HFF-Myc (cell line): ENCODE data around the gene ZNF808.

Experiments
- DNase-seq: peaks from one replicate; pipeline ENCODE4 v3.0.0-alpha.2; 2011; ENCODE audit warnings: low read depth; ENCODE audit errors: extremely low read depth
- H3K4me3 ChIP-seq: replicated peaks from 2 replicates; pipeline ENCODE4 v1.5.1; 2011; ENCODE audit warnings: low read depth, mild to moderate bottlenecking, control low read depth, low read length
- CTCF ChIP-seq: IDR thresholded peaks from 2 replicates; pipeline ENCODE4 v1.5.1; 2012; ENCODE audit warnings: mild to moderate bottlenecking, low read depth, low read length, control low read depth; ENCODE audit errors: missing control alignments

ZNF808 gene

GRCh38 chr19:52603558-52604207 lies 76.2 kb downstream of the ZNF808 start:
- no peak for TF ChIP-seq CTCF
- H3K4me3 ChIP-seq, result no peak overlapping the region
- DNase-seq, result no peak
